SK-MEL-5 (cell line): Measurements from ENCODE around the gene ZNF263. TPM values are rescaled to one million over a fixed set of nuclear protein-coding genes. Genes with fewer than 3 reads are reported as not detected.

ENCODE experiments used
- DNase-seq: peaks from one replicate; pipeline ENCODE4 v3.0.0-alpha.2; 2016; ENCODE audit warnings: low read depth, low spot score
- in situ Hi-C: cut with HindIII; loops from 2 replicates; pipeline ENCODE4 v1.10.0; 2016; ENCODE audit warnings: low sequenced_read_pairs, high pct_unique_total_duplicates, low pct_unique_long_range_greater_than_20kb
- polyA plus RNA-seq, 2 experiments: library from polyadenylated mRNA; depleted of rRNA; stranded (reverse); fragments of >200 nt; gene quantifications; 2 replicates each; pipeline ENCODE4 v1.2.3, GENCODE V29; 2015
- total RNA-seq: library from RNA; depleted of rRNA; stranded (reverse); fragments of >200 nt; shearing (Covaris generic); gene quantifications from 2 replicates; pipeline ENCODE4 v1.2.3, GENCODE V29; 2014; rRNA removed

The ZNF263 gene
- total RNA-seq = 42.9 and 48.0 TPM in 2 replicates
- 32.5 and 41.7 TPM in 2 replicates for polyA plus RNA-seq (2015; cell fraction: cytosol; rRNA removed)
- 63.1 and 85.9 TPM in 2 replicates for polyA plus RNA-seq (2015; cell fraction: nucleus; rRNA removed)

DNA sequence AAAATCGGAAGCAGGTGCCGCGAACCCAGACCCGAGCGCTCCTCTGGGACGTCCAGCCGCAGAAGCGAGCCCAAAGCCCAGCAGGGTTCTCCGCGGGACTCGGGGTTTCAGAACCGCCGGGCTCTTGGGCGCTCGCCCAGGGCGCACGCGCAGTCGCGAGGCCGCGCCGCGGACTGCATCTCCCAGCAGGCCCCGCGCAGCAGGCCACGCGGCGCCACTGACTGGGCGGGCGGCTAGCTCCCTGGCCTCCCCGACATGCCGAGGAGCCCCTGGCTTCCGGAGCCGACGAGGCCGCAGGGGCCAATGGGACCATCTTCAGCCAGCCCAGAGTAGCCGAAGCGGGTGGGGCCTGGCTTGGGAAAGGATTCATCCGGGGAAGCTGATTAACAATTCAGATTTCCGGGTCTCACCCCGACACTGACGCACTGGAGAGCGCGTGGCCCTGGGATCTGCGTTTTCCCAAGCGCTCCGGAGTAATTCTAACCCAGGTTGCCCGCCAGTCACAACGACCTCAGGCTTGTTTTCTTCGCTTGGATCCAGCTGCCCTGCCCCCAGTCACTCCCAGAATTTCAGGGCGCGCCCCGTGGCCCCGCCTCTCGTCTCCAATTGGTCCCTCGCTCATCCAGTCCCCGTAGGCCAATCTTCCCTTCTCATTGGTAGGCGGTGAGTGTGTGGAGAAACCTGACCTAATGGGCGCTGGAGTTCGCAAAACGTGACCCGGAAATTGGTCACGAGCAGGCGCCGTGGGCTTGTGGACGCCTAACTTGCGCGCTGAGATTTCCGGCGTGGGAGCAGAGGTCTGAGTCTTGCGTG lies at the start of gene ZNF263:
Gene ZNF263, plus strand, starts transcription at position 762 of the 813 bp plus-strand sequence. CDS start 328 bp downstream, outside the sequence.
- peak; percentile 97 for DNase-seq
- in situ Hi-C loops = no loop called here

GRCh38 chr16:3234543-3234856 lies 48.8 kb upstream of the ZNF263 start:
- no peak for DNase-seq
- in situ Hi-C loops = no loop called here

DNA sequence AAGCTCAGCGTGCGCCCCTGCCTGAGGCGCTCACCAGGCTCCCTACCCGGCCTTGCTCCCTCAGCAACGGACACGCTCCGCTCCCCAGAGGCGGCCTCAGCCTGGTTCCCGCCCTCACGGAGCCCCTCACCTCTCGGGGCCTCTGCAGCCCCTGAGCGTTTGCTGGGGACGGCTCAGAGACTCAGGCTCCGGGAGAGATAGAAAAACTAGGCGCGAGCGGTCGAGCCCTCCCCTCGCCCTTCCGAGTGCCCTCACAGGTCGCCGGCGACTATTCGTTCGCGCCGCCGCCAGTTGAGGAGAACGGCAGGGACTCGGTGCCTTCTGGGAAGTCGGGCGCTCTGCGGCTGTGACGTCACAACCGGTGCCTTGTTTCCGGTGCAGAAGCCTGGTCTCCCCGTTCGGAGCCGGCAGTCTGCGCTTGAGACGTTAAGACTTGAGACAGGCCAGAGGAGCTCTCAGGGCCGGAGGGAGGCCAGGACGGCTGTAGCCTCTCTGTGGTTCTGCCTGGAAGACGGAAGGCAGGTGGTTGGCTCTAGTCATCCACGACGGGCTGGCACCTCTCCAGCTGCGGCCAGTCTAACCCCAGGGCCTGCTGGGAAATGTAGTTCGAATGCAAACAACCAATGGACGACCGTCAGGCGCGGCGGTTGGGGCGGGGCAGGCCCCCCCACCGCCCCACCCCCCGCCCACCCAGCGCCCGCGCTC lies 48.3 kb upstream of the ZNF263 start, which contains the start of gene ZNF200:
Gene ZNF200, minus strand, starts transcription at position 302 of the 705 bp plus-strand sequence. CDS start 1,403 bp downstream, outside the sequence.
- in situ Hi-C loops = no loop called here
- DNase-seq = peak; percentile 93

DNA sequence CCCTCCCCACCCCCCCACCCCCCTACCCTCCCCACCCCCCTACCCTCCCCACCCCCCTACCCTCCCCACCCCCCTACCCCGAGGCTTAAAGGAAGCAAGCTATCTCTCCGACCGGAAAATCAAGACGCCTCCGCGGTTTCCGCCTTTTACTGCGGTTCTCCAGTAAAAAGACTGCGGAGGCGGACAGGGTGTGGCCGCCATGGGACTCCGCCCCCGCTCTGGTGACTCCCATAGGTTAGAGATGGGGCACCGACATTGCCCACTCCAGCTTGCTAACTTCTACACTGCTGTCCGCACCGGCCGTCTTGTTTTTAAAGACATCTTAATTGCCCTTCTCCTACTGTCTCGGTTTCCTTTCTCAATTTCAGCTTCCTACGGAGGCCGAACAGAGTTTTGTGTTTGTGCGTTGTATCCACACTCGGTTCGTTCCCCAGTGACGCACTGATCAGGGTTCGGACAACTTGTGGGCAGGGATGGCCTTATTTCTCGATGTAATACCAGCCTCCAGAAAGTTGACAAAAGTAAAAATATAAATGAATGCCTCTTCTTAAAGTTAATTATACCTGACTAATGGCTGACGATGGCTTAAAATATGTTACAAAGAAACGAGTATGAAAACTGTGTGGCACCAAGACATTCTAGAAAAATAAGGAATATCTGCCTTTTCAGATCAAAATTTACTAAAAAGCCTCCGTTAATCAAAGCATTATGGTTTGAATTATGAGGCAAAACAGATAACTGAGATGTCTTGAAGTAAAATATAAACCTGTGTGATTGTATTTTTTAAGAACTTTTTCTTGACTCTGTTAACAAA lies 47.2 kb upstream of the ZNF263 start:
- peak; percentile 92 for DNase-seq
- in situ Hi-C loops = no loop called here

DNA sequence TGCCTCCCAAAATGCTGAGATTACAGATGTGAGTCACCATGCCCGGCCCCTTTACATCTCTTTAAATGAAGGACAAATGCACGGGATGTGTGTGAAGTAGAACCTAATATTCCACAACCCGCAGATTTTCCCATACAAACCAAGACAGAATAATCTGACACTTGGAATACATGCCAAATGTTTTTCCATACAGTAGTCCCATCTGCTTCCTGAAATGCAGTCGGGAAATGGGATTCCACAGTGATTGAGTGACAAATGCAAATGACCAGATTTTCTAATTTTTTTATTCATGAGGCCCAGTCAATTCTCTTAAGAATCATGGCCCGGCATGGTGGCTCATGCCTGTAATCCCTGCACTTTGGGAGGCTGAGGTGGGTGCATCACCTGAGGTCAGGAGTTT lies 41.5 kb upstream of the ZNF263 start:
- DNase-seq = no peak
- in situ Hi-C loops = no loop called here

GRCh38 chr16:3242709-3243108 lies 40.6 kb upstream of the ZNF263 start:
- no peak for DNase-seq
- in situ Hi-C loops = no loop called here

- in situ Hi-C loops = no loop called here
- DNase-seq = no peak
Observed at GRCh38 chr16:3243882-3244281, 39.4 kb upstream of the ZNF263 start.

- in situ Hi-C loops = no loop called here
- DNase-seq = no peak
Observed at GRCh38 chr16:3246002-3246401, 37.3 kb upstream of the ZNF263 start.

GRCh38 chr16:3246876-3247275 lies 36.4 kb upstream of the ZNF263 start:
- DNase-seq = no peak
- in situ Hi-C loops = no loop called here

DNA sequence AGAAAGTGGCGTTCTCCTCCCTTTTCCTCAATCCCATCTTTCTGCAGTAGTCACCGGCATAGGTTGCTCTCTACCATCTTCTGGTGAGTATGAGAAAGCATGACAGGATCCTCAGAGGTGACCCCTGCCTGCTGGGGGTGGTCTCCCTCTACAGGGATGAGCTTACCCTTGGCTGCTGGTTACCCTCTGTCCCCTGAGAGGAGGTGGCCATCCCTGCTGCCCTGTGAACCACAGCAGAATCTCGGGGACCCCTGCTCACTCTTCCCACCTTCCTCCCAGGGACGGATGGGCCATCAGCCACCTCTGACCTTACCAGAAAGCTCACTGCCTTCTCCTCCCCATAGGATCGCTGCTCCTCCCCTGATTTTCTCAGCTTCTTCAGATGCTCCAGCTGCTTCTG lies 34.7 kb upstream of the ZNF263 start:
- no peak for DNase-seq
- in situ Hi-C loops = no loop called here

- DNase-seq = no peak
- in situ Hi-C loops = no loop called here
Observed at GRCh38 chr16:3249020-3249419, 34.3 kb upstream of the ZNF263 start.

DNA sequence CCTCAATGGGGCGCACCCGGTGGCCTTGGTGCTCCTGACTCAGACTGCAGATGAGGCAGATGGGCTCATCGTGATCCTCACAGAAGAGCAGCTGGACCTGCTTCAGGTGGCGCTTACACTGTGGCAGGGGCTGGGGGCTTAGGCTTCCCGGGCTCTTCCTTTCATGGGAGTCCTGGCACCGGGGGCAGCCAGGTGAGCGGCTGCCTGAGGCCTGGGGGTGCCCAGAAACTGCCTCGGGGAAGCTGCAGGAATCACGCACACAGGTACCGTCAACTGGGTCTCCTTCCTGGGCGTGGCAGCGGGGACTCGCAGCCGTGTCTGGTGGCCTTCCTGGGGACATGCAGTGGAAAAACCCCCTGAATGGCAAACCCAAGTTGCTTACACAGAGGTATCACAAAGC lies 33.8 kb upstream of the ZNF263 start:
- no peak for DNase-seq
- in situ Hi-C loops = no loop called here

GRCh38 chr16:3252967-3253366 lies 30.3 kb upstream of the ZNF263 start:
- DNase-seq = no peak
- in situ Hi-C loops = no loop called here

- in situ Hi-C loops = no loop called here
- DNase-seq = no peak
Observed at GRCh38 chr16:3254309-3254708, 29.0 kb upstream of the ZNF263 start.

- DNase-seq = no peak
- in situ Hi-C loops = no loop called here
Observed at GRCh38 chr16:3256146-3256865, 27.0 kb upstream of the ZNF263 start, which contains the start of gene MEFV. MEFV (minus strand) TSS chr16:3256633; CDS start chr16:3256587, 46 bp downstream.

GRCh38 chr16:3256866-3257465 lies 26.3 kb upstream of the ZNF263 start:
- DNase-seq = no peak
- in situ Hi-C loops = no loop called here

DNA sequence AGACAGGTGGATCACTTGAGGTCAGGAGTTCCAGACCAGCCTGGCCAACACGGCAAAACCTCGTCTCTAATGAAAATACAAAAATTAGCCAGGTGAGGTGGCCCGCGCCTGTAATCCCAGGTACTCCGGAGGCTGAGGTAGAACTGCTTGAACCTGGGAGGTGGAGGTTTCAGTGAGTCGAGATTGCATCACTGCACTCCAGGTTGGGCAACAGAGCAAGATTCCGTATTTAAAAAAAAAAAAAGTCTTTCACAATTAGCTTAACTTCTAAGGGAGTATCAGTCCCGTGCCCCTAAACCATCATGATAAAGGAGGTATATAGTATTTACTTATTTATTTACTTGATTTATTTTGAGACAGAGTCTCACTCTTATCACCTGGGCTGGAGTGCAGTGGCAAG lies 23.5 kb upstream of the ZNF263 start:
- DNase-seq = no peak
- in situ Hi-C loops = no loop called here
